ENCODE measurements around the gene CNTN1. TPM values are rescaled to one million over a fixed set of nuclear protein-coding genes. Genes with fewer than 3 reads are reported as not detected.
A peak's percentile ranks its signal among the peaks of the same experiment; 100 is the strongest.

The CNTN1 gene
- total and polyA plus RNA-seq, 2 of the 8 experiments (the other 6 are each of a cell fraction or from before 2014, with no cell fraction given), result 7.2 to 21.8 TPM

GRCh38 chr12:41121374-41121773, 429.1 kb downstream of the CNTN1 start:
- Histone ChIP-seq H2BK12ac (ENCODE audit: low read depth, low read length) (no peak overlapping the region), H3K23me2 (ENCODE audit: low read depth, low read length) (no peaks in the 10 kb centered on the region), H3K4me2 (ENCODE audit: insufficient read depth in 1 of 2, low read depth in 2 of 2, low read length in 2 of 2) (no peak overlapping the region), H2BK120ac (replicated peaks; ENCODE audit: low read depth, low read length) (no peak overlapping the region), H3K23ac (ENCODE audit: insufficient read length) (no peak overlapping the region), H2BK15ac (ENCODE audit: low read length) (no peak overlapping the region), H3K4me1 (replicated peaks in 1 of 4; ENCODE audit: control insufficient read depth in 3 of 4, insufficient read depth in 4 of 4, low read length in 3 of 4) (no peaks in the 10 kb centered on the region), H2BK20ac (ENCODE audit: low read length) (no peak overlapping the region), H3K14ac (ENCODE audit: insufficient read length) (no peak overlapping the region), H4K8ac (ENCODE audit: extremely low read depth, insufficient read depth, low read length) (no peak overlapping the region), H2AK5ac (ENCODE audit: low read depth, low read length) (no peak overlapping the region), H3K79me2 (ENCODE audit: control insufficient read depth in 1 of 2, insufficient read depth in 2 of 2, low read length in 2 of 2) (no peaks in the 10 kb centered on the region), H3K4ac (replicated peaks; ENCODE audit: insufficient read length, low read depth, low read length) (no peak overlapping the region), H3K4me3 (ENCODE audit: extremely low read depth in 1 of 4, insufficient read depth in 2 of 4, low read depth in 3 of 4, low read length in 4 of 4) (no peak overlapping the region), H3K36me3 (ENCODE audit: control insufficient read depth in 2 of 4, insufficient read depth in 4 of 4, low read length in 3 of 4) (no peaks in the 10 kb centered on the region), H4K91ac (replicated peaks; ENCODE audit: insufficient read length, low read length) (no peak overlapping the region), H3K79me1 (ENCODE audit: low read depth, low read length) (no peaks in the 10 kb centered on the region), H2BK5ac (ENCODE audit: low read depth, low read length) (no peak overlapping the region), H2AFZ (ENCODE audit: low read length) (no peak overlapping the region), H3K27me3 (replicated peaks in 1 of 4; ENCODE audit: control insufficient read depth in 3 of 4, extremely low read depth in 1 of 4, insufficient read depth in 3 of 4, low read length in 3 of 4) (no peaks in the 10 kb centered on the region), H4K5ac (ENCODE audit: insufficient read length, low read depth, low read length) (no peak overlapping the region), H3K18ac (ENCODE audit: extremely low read depth, low read length) (no peak overlapping the region), H3K27ac (ENCODE audit: low read depth, low read length) (no peak overlapping the region), H3K9me3 (ENCODE audit: insufficient read depth in 2 of 2, low read depth in 1 of 2, low read length in 1 of 2) (no peaks in the 10 kb centered on the region), H3K56ac (replicated peaks; ENCODE audit: insufficient read length, low read depth, low read length) (no peak overlapping the region), H3K9ac (replicated peaks in 1 of 4; ENCODE audit: extremely low read depth in 1 of 4, low read depth in 3 of 4, low read length in 3 of 4) (no peak overlapping the region), H4K20me1 (replicated peaks in 1 of 2; ENCODE audit: control insufficient read depth in 1 of 2, insufficient read depth in 2 of 2, low read length in 2 of 2) (no peaks in the 10 kb centered on the region)
- POLR2A ChIA-PET (ENCODE audit: partially characterized antibody), result no interaction called here
- no peak for FAIRE-seq
- DNase-seq (ENCODE audit: low read depth in 1 of 2, low spot score in 2 of 2), result no peak
- CTCF ChIA-PET (ENCODE audit: partially characterized antibody), result no interaction called here
- TF ChIP-seq RAD21 (IDR thresholded peaks at IDR 0.05 in 1 of 2, conservative IDR thresholded peaks at IDR 0.05 in 1 of 2; ENCODE audit: low read depth in 2 of 2, low read length in 2 of 2), result no peak
- no peak for TF ChIP-seq EZH2 (IDR thresholded peaks at IDR 0.05; ENCODE audit: low read depth, low read length, severe bottlenecking)
- TF ChIP-seq MAFK (IDR thresholded peaks at IDR 0.05; ENCODE audit: low read depth, low read length), result peak; percentile 66; the same call in 1 of the 2 replicates
- TF ChIP-seq CHD2 (IDR thresholded peaks at IDR 0.05; ENCODE audit: low read length), result no peak
- TF ChIP-seq PHF8 (conservative IDR thresholded peaks at IDR 0.05; ENCODE audit: low read depth, low read length), result no peak

All from H1 (cell line).